Ishikawa (cell line): ENCODE results near the gene AASDHPPT.

Experiments used
- CEBPB ChIP-seq: IDR thresholded peaks from 2 replicates; pipeline ENCODE4 v1.6.1; 2012
- CREB1 ChIP-seq: IDR thresholded peaks from 2 replicates; pipeline ENCODE4 v1.6.1; 2012; ENCODE audit warnings: low read depth
- EGR1 ChIP-seq: IDR thresholded peaks from 2 replicates; pipeline ENCODE4 v1.6.1; 2012
- EP300 ChIP-seq: IDR thresholded peaks from 2 replicates; pipeline ENCODE4 v1.6.1; 2012; ENCODE audit warnings: borderline replicate concordance
- FOXM1 ChIP-seq: IDR thresholded peaks from 2 replicates; pipeline ENCODE4 v1.6.1; 2012; ENCODE audit warnings: low read depth, borderline replicate concordance
- NFIC ChIP-seq: IDR thresholded peaks from 2 replicates; pipeline ENCODE4 v1.6.1; 2012
- RAD21 ChIP-seq: IDR thresholded peaks from 2 replicates; pipeline ENCODE4 v1.6.1; 2012; ENCODE audit warnings: low read depth
- TAF1 ChIP-seq: IDR thresholded peaks from 2 replicates; pipeline ENCODE4 v1.6.1; 2012; ENCODE audit warnings: low read depth, mild to moderate bottlenecking
- TCF12 ChIP-seq: IDR thresholded peaks from 2 replicates; pipeline ENCODE4 v1.6.1; 2012; ENCODE audit warnings: low read depth
- TEAD4 ChIP-seq: IDR thresholded peaks from 2 replicates; pipeline ENCODE4 v1.6.1; 2012
- YY1 ChIP-seq: IDR thresholded peaks from 2 replicates; pipeline ENCODE4 v1.6.1; 2012; ENCODE audit warnings: low read depth
- ZBTB7A ChIP-seq: IDR thresholded peaks from 2 replicates; pipeline ENCODE4 v1.6.1; 2012; ENCODE audit warnings: low read depth
- TF ChIP-seq, protein P1 (sequence below): IDR thresholded peaks from 2 replicates; pipeline ENCODE4 v1.6.1; 2012
- TF ChIP-seq, protein P2 (sequence below): IDR thresholded peaks from 2 replicates; pipeline ENCODE4 v1.6.1; 2012
- TF ChIP-seq, protein P3 (sequence below): IDR thresholded peaks from 2 replicates; pipeline ENCODE4 v1.6.1; 2012; ENCODE audit warnings: low read depth, mild to moderate bottlenecking

AASDHPPT gene

DNA sequence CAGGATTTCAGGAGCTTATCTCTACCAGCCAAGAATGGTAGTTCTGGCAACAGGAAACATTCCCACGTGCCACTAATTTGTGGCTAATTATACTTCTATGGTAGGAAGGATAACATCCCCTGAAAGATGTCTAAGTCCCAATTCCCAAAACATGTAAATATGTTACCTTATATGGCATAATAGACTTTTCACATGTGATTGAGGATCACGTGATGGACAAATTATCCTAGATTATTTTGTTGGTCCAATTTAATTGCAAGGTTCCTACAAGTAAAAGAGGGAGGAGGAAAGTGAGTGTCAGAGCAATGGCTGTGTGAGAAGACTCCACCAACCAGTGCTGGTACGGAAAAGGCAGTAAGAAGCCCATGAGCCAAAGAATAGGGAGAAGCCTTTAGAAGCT is 45.5 kb upstream of the AASDHPPT start:
- no peak for TF ChIP-seq TAF1
- no peak for TF ChIP-seq EGR1
- TF ChIP-seq ZBTB7A: no peak
- no peak for TF ChIP-seq RAD21
- TF ChIP-seq EP300: no peak
- TF ChIP-seq, protein P1, sequence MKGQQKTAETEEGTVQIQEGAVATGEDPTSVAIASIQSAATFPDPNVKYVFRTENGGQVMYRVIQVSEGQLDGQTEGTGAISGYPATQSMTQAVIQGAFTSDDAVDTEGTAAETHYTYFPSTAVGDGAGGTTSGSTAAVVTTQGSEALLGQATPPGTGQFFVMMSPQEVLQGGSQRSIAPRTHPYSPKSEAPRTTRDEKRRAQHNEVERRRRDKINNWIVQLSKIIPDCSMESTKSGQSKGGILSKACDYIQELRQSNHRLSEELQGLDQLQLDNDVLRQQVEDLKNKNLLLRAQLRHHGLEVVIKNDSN: no peak
- TF ChIP-seq CEBPB: no peak

DNA sequence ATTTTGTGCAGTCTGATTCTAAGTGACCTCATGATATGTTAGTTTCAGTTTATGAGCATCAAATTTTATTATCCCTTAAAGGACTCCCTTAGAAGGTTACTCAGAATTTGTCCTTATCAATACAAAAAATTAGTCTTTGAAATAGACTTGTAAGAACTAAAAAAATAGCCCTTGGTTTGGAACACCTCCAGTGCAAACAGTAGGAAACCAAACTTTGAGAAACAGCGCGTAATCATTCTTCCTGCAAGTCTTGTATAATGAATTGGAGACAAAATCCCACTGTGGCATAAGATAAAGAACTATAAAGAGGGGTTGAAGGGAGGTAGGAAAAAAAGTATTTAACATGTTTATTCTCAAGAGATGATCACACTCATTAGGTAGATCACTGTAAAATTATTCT is 44.6 kb upstream of the AASDHPPT start:
- TF ChIP-seq, protein P2, sequence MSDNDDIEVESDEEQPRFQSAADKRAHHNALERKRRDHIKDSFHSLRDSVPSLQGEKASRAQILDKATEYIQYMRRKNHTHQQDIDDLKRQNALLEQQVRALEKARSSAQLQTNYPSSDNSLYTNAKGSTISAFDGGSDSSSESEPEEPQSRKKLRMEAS: no peak
- TF ChIP-seq YY1 (no peak), TAF1 (no peak), RAD21 (no peak), FOXM1 (no peak), ZBTB7A (no peak), EGR1 (no peak), TEAD4 (no peak), CEBPB (no peak), NFIC (no peak), CREB1 (no peak), EP300 (no peak), TCF12 (no peak)
- TF ChIP-seq, protein P3, sequence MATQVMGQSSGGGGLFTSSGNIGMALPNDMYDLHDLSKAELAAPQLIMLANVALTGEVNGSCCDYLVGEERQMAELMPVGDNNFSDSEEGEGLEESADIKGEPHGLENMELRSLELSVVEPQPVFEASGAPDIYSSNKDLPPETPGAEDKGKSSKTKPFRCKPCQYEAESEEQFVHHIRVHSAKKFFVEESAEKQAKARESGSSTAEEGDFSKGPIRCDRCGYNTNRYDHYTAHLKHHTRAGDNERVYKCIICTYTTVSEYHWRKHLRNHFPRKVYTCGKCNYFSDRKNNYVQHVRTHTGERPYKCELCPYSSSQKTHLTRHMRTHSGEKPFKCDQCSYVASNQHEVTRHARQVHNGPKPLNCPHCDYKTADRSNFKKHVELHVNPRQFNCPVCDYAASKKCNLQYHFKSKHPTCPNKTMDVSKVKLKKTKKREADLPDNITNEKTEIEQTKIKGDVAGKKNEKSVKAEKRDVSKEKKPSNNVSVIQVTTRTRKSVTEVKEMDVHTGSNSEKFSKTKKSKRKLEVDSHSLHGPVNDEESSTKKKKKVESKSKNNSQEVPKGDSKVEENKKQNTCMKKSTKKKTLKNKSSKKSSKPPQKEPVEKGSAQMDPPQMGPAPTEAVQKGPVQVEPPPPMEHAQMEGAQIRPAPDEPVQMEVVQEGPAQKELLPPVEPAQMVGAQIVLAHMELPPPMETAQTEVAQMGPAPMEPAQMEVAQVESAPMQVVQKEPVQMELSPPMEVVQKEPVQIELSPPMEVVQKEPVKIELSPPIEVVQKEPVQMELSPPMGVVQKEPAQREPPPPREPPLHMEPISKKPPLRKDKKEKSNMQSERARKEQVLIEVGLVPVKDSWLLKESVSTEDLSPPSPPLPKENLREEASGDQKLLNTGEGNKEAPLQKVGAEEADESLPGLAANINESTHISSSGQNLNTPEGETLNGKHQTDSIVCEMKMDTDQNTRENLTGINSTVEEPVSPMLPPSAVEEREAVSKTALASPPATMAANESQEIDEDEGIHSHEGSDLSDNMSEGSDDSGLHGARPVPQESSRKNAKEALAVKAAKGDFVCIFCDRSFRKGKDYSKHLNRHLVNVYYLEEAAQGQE: no peak
- TF ChIP-seq, protein P1: no peak

DNA sequence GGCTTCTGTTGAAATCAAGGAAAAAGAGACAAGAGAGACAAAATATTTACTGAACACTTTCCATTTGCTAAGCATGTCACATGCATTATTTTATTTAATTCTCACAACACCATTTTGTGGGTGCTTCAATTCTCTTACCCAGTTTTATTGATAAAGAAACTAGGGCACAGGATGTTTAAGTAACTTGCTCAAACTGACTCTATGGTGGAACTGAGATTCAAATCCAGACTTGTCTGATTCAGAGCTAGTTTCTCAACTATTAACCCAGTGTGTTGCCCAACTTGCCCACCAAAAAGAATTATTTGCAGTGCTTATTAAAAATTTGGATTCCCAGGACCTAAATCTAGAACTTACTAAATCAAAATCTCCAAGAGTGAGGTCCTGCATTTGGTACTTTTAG is 33.9 kb upstream of the AASDHPPT start:
- TF ChIP-seq NFIC (no peak), YY1 (no peak), TAF1 (no peak), EGR1 (no peak), CREB1 (no peak), ZBTB7A (no peak), FOXM1 (no peak), RAD21 (no peak), CEBPB (no peak), TEAD4 (no peak), TCF12 (no peak), EP300 (no peak)
- TF ChIP-seq, protein P2: no peak
- TF ChIP-seq, protein P1: no peak
- TF ChIP-seq, protein P3: no peak

DNA sequence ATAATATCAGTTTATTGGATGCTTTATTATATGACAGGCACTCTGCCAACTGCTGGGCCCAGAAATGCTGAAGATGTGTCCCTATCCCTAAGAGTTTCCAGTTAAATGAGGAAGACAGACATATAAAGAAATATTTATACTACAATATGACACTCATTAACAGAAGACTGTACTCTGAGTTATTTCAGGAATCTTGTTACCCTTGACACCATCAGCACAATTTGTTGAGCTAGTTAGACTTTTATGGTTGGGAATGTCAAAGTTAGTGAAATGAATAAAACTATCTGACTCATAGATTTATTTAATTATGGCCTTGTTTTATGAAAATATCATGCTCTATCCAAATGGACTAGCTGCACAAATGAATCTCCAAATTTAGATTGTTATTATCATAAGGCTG is 29.8 kb upstream of the AASDHPPT start:
- TF ChIP-seq, protein P2: no peak
- no peak for TF ChIP-seq TEAD4
- TF ChIP-seq TAF1: no peak
- no peak for TF ChIP-seq EGR1
- TF ChIP-seq, protein P1: no peak
- no peak for TF ChIP-seq EP300
- TF ChIP-seq RAD21: no peak

DNA sequence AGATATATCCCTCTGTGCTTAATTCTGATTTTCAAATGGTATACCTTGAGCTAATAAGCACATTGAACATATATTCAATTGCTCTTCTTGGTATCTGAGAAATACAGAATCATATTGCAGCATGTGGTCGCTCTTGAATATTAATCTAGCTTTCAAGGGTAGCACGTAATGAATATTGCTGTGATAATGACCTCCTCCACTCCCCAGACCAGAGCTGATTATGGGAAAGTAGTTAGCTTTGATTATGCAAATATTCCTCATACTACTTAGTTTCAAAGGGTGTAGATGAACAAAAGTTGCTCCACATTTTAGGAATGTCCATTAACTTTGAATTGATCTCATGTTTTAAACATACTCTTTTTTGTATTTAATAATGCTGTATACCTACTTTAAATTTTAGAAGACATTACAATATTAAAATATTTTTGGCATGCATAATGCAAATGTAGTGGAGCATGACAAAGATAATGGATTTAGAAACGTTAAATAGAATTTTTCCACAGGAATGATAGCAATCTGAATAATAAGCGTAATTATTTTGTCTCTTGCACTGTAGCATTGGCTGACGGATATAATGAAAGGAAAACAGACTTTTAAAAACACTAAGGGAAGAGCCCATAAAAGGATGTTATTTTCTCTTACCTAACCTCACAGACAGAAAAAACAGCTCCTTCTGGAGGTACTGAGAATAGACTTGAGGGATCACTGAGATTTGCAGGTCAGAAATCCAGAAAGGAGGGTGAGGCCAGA is 27.6 kb upstream of the AASDHPPT start:
- TF ChIP-seq ZBTB7A (no peak), EGR1 (no peak), FOXM1 (no peak)
